Neural progenitor cell (in vitro differentiated cells): Measurements from ENCODE around the gene LSM14B. TPM values are rescaled to one million over a fixed set of nuclear protein-coding genes. Genes with fewer than 3 reads are reported as not detected.
A peak's percentile ranks its signal among the peaks of the same experiment; 100 is the strongest.

Experiments
- DNase-seq: peaks from one replicate; pipeline ENCODE4 v3.0.0-alpha.2; 2016; ENCODE audit warnings: low spot score
- H2AFZ ChIP-seq: fragments of 200-600 bp; sonication (generic); replicated peaks from 2 replicates; pipeline ENCODE4 v1.6.1; 2016; ENCODE audit warnings: antibody characterized with exemption
- H3F3A ChIP-seq: fragments of 200-600 bp; sonication (generic); 2 replicates; pipeline ENCODE4 v1.6.1; 2016; ENCODE audit warnings: antibody characterized with exemption, low read depth
- H3K27ac ChIP-seq: fragments of 200-600 bp; sonication (generic); 2 replicates; pipeline ENCODE4 v1.5.1; 2016; ENCODE audit warnings: mild to moderate bottlenecking
- H3K27me3 ChIP-seq: fragments of 200-600 bp; sonication (generic); 2 replicates; pipeline ENCODE4 v1.6.1; 2016; ENCODE audit warnings: mild to moderate bottlenecking, moderate library complexity
- H3K36me3 ChIP-seq: fragments of 200-600 bp; sonication (generic); 2 replicates; pipeline ENCODE4 v1.5.1; 2016
- H3K4me1 ChIP-seq: fragments of 200-600 bp; sonication (generic); 2 replicates; pipeline ENCODE4 v1.6.1; 2016; ENCODE audit warnings: mixed run types
- H3K4me2 ChIP-seq: fragments of 200-600 bp; sonication (generic); 2 replicates; pipeline ENCODE4 v1.6.1; 2016
- H3K4me3 ChIP-seq: fragments of 200-600 bp; sonication (generic); 2 replicates; pipeline ENCODE4 v1.5.1; 2016
- H3K79me2 ChIP-seq: fragments of 200-600 bp; sonication (generic); 2 replicates; pipeline ENCODE4 v1.6.1; 2016; ENCODE audit warnings: low read depth
- H3K9ac ChIP-seq: fragments of 200-600 bp; sonication (generic); 2 replicates; pipeline ENCODE4 v1.6.1; 2016
- H3K9me3 ChIP-seq: fragments of 200-600 bp; sonication (generic); 2 replicates; pipeline ENCODE4 v1.5.1; 2016; ENCODE audit warnings: low read depth
- H4K20me1 ChIP-seq: fragments of 200-600 bp; sonication (generic); 2 replicates; pipeline ENCODE4 v1.6.1; 2016; ENCODE audit warnings: low read depth
- H3K27ac Mint-ChIP-seq: 3 replicates; pipeline ENCODE4 v1.8.0; 2021; ENCODE audit warnings: mixed read lengths
- H3K27me3 Mint-ChIP-seq: 2 replicates; pipeline ENCODE4 v1.8.0; 2022; ENCODE audit warnings: low read depth, mild to moderate bottlenecking, inconsistent platforms, moderate library complexity, mixed read lengths; ENCODE audit not compliant: insufficient read depth
- H3K36me3 Mint-ChIP-seq: 3 replicates; pipeline ENCODE4 v1.8.0; 2021; ENCODE audit warnings: mixed read lengths
- H3K4me1 Mint-ChIP-seq: 3 replicates; pipeline ENCODE4 v1.8.0; 2021; ENCODE audit warnings: mixed read lengths
- H3K4me3 Mint-ChIP-seq: 3 replicates; pipeline ENCODE4 v1.8.0; 2021; ENCODE audit warnings: mild to moderate bottlenecking, moderate library complexity, mixed read lengths
- H3K9me3 Mint-ChIP-seq: 3 replicates; pipeline ENCODE4 v1.8.0; 2020; ENCODE audit warnings: mixed read lengths
- EZH2 ChIP-seq: fragments of 200-600 bp; sonication (generic); IDR thresholded peaks from 2 replicates; pipeline ENCODE4 v1.6.1; 2017; ENCODE audit warnings: antibody characterized with exemption, mild to moderate bottlenecking, moderate library complexity
- EZH2phosphoT487 ChIP-seq: fragments of 200-600 bp; sonication (generic); IDR thresholded peaks from 2 replicates; pipeline ENCODE4 v1.6.1; 2017; ENCODE audit warnings: antibody characterized with exemption
- total RNA-seq: library from RNA; depleted of rRNA; stranded (reverse); fragments of >200 nt; gene quantifications from 2 replicates; pipeline ENCODE4 v1.2.3, GENCODE V29; 2015; ENCODE audit warnings: low replicate concordance
- TF ChIP-seq, protein P1 (sequence below): fragments of 200-600 bp; sonication (generic); IDR thresholded peaks from 2 replicates; pipeline ENCODE4 v1.5.1; 2017; ENCODE audit warnings: antibody characterized with exemption, mild to moderate bottlenecking

LSM14B gene
- total RNA-seq, 1 donor from 2014 or later: 52.6 TPM

GRCh38 chr20:62117658-62118057 is 4.6 kb upstream of the LSM14B start:
- Mint-ChIP-seq H3K4me1 (peaks cover 35% of the 10 kb centered on the region), H3K4me3 (peak overlapping the region; percentile 73), H3K9me3 (peaks cover 10% of the 10 kb centered on the region), H3K36me3 (no peaks in the 10 kb centered on the region), H3K27me3 (peaks cover 3% of the 10 kb centered on the region), H3K27ac (peak overlapping the region; percentile 72)
- TF ChIP-seq EZH2phosphoT487: no peak
- no peak for TF ChIP-seq EZH2
- TF ChIP-seq, protein P1, sequence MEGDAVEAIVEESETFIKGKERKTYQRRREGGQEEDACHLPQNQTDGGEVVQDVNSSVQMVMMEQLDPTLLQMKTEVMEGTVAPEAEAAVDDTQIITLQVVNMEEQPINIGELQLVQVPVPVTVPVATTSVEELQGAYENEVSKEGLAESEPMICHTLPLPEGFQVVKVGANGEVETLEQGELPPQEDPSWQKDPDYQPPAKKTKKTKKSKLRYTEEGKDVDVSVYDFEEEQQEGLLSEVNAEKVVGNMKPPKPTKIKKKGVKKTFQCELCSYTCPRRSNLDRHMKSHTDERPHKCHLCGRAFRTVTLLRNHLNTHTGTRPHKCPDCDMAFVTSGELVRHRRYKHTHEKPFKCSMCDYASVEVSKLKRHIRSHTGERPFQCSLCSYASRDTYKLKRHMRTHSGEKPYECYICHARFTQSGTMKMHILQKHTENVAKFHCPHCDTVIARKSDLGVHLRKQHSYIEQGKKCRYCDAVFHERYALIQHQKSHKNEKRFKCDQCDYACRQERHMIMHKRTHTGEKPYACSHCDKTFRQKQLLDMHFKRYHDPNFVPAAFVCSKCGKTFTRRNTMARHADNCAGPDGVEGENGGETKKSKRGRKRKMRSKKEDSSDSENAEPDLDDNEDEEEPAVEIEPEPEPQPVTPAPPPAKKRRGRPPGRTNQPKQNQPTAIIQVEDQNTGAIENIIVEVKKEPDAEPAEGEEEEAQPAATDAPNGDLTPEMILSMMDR: no peak
- Histone ChIP-seq H3K4me1 (peaks cover 28% of the 10 kb centered on the region), H3F3A (peaks cover 25% of the 10 kb centered on the region), H3K9ac (no peak overlapping the region), H3K4me3 (no peak overlapping the region), H3K36me3 (no peaks in the 10 kb centered on the region), H2AFZ (no peak overlapping the region), H3K4me2 (peak overlapping the region; percentile 53), H3K79me2 (peaks cover 2% of the 10 kb centered on the region), H3K27ac (no peak overlapping the region), H3K27me3 (no peaks in the 10 kb centered on the region), H4K20me1 (no peaks in the 10 kb centered on the region), H3K9me3 (no peaks in the 10 kb centered on the region)
- peak; percentile 34 for DNase-seq

DNA sequence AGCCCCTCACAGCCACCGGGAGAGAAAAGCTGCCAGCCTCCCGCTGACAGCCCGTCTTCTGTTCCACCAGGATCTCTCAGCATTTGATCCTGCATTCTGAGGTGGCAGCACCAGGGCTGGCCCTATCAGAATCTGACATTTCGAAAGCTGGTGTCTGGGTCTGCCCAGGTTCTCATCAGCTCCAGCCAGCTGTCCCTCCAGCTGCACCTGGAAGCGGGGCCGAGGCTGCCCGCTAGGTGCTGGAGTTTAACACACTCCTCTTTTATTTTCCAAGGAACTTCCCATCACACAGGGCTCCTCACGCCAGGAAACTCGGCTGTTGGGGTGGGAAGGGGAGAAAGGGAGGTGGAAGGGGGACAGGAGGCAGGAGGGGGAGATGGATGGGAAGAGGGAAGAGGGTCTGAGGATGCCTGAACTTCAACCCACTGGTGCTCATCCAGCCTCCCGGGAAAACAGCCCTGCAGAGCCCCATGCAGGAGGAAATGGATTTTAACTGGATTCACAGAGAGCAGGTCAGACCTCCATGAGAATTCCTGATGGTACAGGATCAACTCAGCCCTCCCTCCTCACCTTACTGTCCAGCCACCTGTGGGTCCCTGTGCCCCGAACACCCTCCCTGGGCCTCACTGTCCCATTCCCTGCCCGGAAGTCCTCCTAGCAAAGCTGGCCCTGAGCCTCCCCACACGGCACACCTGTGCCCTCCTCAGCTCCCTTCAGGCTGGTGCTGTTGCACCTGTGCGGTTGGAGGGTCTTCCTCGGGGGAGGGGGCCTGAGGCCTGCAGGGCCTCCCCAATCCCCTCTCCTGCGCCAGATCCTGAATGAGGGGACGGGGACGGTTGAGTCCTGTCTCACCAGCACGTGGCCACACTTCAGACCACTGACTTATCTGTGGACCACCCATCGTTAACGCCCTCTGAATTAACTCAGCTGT is 3.9 kb upstream of the LSM14B start:
- Mint-ChIP-seq H3K4me1 (peaks cover 36% of the 10 kb centered on the region), H3K9me3 (peaks cover 4% of the 10 kb centered on the region), H3K36me3 (no peaks in the 10 kb centered on the region), H3K27me3 (no peaks in the 10 kb centered on the region), H3K27ac (no peak overlapping the region), H3K4me3 (peak overlapping the region; percentile 39)
- Histone ChIP-seq H3K4me2 (peak overlapping the region; percentile 53), H2AFZ (no peak overlapping the region), H3K27ac (no peak overlapping the region), H3F3A (peaks cover 25% of the 10 kb centered on the region), H4K20me1 (peaks cover 7% of the 10 kb centered on the region), H3K9me3 (no peaks in the 10 kb centered on the region), H3K9ac (no peak overlapping the region), H3K79me2 (peaks cover 10% of the 10 kb centered on the region), H3K4me1 (peaks cover 28% of the 10 kb centered on the region), H3K36me3 (no peaks in the 10 kb centered on the region), H3K27me3 (no peaks in the 10 kb centered on the region), H3K4me3 (no peak overlapping the region)
- TF ChIP-seq EZH2 (no peak), EZH2phosphoT487 (no peak)
- TF ChIP-seq, protein P1: no peak
- no peak for DNase-seq

DNA sequence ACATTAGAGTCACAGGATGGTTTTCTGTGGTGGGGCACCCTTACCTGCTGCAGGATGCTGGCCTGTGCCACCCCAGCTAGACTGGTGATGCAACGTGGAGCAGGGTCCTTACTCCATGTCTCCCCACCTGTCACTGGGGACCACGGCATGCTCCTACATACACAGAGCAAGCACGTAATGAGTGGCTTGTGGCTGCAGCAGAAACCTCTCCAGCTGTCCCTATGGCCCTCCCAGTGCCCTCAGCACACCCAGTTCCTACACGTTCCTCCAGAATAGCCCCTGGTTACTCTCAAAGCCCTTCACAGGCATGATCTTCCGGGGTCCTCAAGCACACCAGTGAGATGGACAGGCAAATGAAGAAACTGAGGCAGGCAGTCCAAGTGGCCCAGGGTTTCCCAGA is 3.2 kb upstream of the LSM14B start:
- Histone ChIP-seq H3K9ac (no peak overlapping the region), H3K9me3 (no peaks in the 10 kb centered on the region), H2AFZ (no peak overlapping the region), H4K20me1 (peaks cover 14% of the 10 kb centered on the region), H3K27ac (no peak overlapping the region), H3K4me3 (no peak overlapping the region), H3F3A (peaks cover 25% of the 10 kb centered on the region), H3K4me1 (peaks cover 35% of the 10 kb centered on the region), H3K36me3 (no peaks in the 10 kb centered on the region), H3K4me2 (no peak overlapping the region), H3K27me3 (no peaks in the 10 kb centered on the region), H3K79me2 (peaks cover 17% of the 10 kb centered on the region)
- Mint-ChIP-seq H3K36me3 (peaks cover under 1% of the 10 kb centered on the region), H3K4me1 (peaks cover 42% of the 10 kb centered on the region), H3K9me3 (peaks cover 2% of the 10 kb centered on the region), H3K27ac (peak overlapping the region; percentile 54), H3K27me3 (peaks cover 2% of the 10 kb centered on the region), H3K4me3 (peak overlapping the region; percentile 39)
- no peak for DNase-seq
- TF ChIP-seq EZH2: no peak
- TF ChIP-seq EZH2phosphoT487: no peak
- TF ChIP-seq, protein P1: no peak
